Calu3 (cell line): ENCODE measurements around the gene CDH22. TPM values are rescaled to one million over a fixed set of nuclear protein-coding genes. Genes with fewer than 3 reads are reported as not detected.

ENCODE experiments used
- BruUV-seq: library from RNA; stranded (reverse); fragments of 400-500 nt; replicated peaks from 2 replicates; lab custom pipeline; 2021; lab: Mats Ljungman, UMichigan
- CTCF ChIA-PET: fragments of 300-600 bp; sonication (Branson Sonifier 250); formaldehyde crosslinking; loops from one replicate; lab custom pipeline; 2022; ENCODE audit warnings: antibody characterized with exemption; lab: Charles Lee
- DNase-seq: peaks from one replicate; pipeline ENCODE4 v3.0.0; 2022
- H3K27ac Mint-ChIP-seq: one replicate; pipeline ENCODE4 v1.8.0; 2022; ENCODE audit warnings: mixed read lengths; ENCODE audit not compliant: unreplicated experiment
- H3K27me3 Mint-ChIP-seq: one replicate; pipeline ENCODE4 v1.8.0; 2022; ENCODE audit warnings: mixed read lengths; ENCODE audit not compliant: unreplicated experiment
- H3K36me3 Mint-ChIP-seq: one replicate; pipeline ENCODE4 v1.8.0; 2022; ENCODE audit warnings: mild to moderate bottlenecking, moderate library complexity, mixed read lengths; ENCODE audit not compliant: insufficient read depth, unreplicated experiment
- H3K4me1 Mint-ChIP-seq: one replicate; pipeline ENCODE4 v1.8.0; 2022; ENCODE audit warnings: mild to moderate bottlenecking, low read depth, mixed read lengths; ENCODE audit not compliant: unreplicated experiment
- H3K4me3 Mint-ChIP-seq: one replicate; pipeline ENCODE4 v1.8.0; 2022; ENCODE audit warnings: mild to moderate bottlenecking, low read depth, moderate library complexity, mixed read lengths; ENCODE audit not compliant: unreplicated experiment
- H3K9me3 Mint-ChIP-seq: one replicate; pipeline ENCODE4 v1.8.0; 2022; ENCODE audit warnings: low read depth, mixed read lengths; ENCODE audit not compliant: unreplicated experiment
- CTCF ChIP-seq: fragments of 200-600 bp; IDR thresholded peaks from one replicate; pipeline ENCODE4 v1.8.0; 2022; ENCODE audit warnings: antibody characterized with exemption; ENCODE audit not compliant: unreplicated experiment
- intact Hi-C: fragments of 100-400 bp; cut with micrococcal nuclease; formaldehyde crosslinking; loops from one replicate; pipeline ENCODE4 v1.10.0; 2022; ENCODE audit not compliant: unreplicated experiment
- total RNA-seq: library from RNA; stranded (reverse); gene quantifications from 2 replicates; pipeline ENCODE4 v1.2.3, GENCODE V29; 2022

Gene CDH22
- total RNA-seq, 1 experiment from 2014 or later = not detected

DNA sequence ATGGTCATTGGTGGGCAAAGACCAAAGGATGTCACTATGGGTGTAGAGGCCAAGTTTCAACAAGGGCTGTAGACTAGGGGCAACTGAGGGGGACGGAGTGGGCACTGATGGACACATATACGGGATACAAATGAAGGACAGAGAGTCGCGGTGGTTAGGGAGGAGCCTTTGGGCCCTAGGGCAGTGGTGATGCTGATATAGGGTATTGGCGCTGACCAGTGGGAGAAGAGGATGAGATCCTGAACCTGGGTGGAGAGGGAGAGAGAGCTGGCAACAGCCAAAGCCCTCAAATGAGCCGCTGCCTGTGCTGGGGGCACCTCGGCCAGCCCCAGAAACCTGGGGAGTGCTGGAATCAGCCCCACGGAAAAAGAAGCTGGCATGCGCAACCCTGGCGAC is 1.6 kb downstream of the CDH22 start:
- intact Hi-C loops = no loop called here

DNA sequence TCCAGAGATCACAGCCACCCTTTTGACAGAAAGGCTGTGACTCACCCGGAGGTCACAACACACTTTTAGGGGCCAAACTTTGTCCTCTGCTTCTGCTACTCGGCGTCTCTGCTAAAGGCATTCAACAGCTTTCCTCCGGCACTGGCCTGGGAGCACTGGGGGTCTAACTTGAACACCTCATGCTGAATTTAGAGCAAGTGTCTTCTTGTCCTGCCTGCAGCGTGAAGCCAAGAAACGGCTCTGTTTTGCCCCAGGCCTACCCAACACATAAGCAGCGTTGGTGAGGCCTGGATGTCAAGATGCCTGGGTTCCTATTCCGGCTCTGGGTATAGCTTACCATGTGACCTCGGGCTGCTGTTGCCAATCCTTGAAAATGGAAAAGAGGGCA is 2.3 kb downstream of the CDH22 start:
- Mint-ChIP-seq H3K36me3 (peaks cover 5% of the 10 kb centered on the region), H3K9me3 (no peaks in the 10 kb centered on the region), H3K27ac (no peak overlapping the region), H3K4me1 (no peaks in the 10 kb centered on the region), H3K4me3 (no peak overlapping the region), H3K27me3 (peaks cover 78% of the 10 kb centered on the region)
- TF ChIP-seq CTCF = no peak
- CTCF ChIA-PET = interaction anchor here (0.6 to 1.4 kb wide), 8 partner anchors 9 to 283 kb away, joined by 3 to 5 read pairs (median 3); partner anchors contain the start of gene ELMO2
- intact Hi-C loops = no loop called here
- BruUV-seq = no TSS peak
- no peak for DNase-seq

More for the DNA sequence above, 1.6 kb downstream of the CDH22 start:
- BruUV-seq = no TSS peak
- H3K4me1 Mint-ChIP-seq = no peaks in the 10 kb centered on the region
- peaks cover 5% of the 10 kb centered on the region for H3K36me3 Mint-ChIP-seq
- no peak for DNase-seq
- CTCF ChIA-PET = interaction anchor here (0.6 to 1.3 kb wide), 21 partner anchors 8 to 293 kb away, joined by 3 to 10 read pairs (median 4); partner anchors contain the start of gene ELMO2
- H3K27me3 Mint-ChIP-seq = peaks cover 86% of the 10 kb centered on the region
- H3K27ac Mint-ChIP-seq = no peak overlapping the region
- H3K9me3 Mint-ChIP-seq = no peaks in the 10 kb centered on the region
- no peak overlapping the region for H3K4me3 Mint-ChIP-seq
- TF ChIP-seq CTCF = no peak

DNA sequence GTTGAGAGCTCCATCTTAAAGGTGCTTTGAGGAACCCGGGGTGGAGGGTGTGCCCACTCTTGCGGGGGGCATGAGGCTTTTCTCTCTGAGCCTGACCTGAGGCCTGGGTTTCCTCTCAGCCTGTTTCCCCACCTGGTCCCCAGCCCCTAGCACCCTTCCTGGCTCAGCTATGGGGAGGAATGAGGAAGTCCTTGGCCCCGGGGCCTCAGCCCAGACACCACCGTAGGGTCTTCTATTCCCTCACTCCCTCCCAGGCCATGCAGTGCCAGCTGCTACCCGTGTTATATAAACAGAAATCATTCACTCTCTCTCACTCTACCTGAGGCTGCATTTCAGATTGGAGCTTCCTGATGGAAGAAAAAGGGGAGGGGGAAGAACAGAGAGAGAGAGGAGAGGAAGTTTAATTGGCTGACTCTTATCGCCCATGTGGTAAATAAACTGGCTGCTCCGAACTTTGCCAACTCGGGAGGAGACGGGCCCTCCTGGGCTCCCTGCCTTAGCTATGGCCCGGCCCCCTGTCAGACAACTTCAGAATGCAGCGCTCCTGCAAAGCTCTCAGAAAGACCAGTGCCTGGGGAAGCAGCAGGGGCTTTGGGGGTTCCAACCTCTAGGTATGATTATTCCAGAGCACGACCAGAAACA is 2.8 kb downstream of the CDH22 start:
- Mint-ChIP-seq H3K27me3 (peaks cover 73% of the 10 kb centered on the region), H3K9me3 (no peaks in the 10 kb centered on the region), H3K36me3 (peaks cover 5% of the 10 kb centered on the region), H3K4me1 (no peaks in the 10 kb centered on the region), H3K27ac (no peak overlapping the region), H3K4me3 (no peak overlapping the region)
- TF ChIP-seq CTCF = no peak
- no TSS peak for BruUV-seq
- CTCF ChIA-PET = interaction anchor here (0.6 to 1.4 kb wide), 10 partner anchors 8 to 283 kb away, joined by 3 to 5 read pairs (median 3); partner anchors contain the start of gene ELMO2
- no peak for DNase-seq
- intact Hi-C loops = no loop called here

GRCh38 chr20:46304852-46305251 is 3.4 kb downstream of the CDH22 start:
- DNase-seq = no peak
- Mint-ChIP-seq H3K4me1 (no peaks in the 10 kb centered on the region), H3K4me3 (no peak overlapping the region), H3K27ac (no peak overlapping the region), H3K27me3 (peaks cover 67% of the 10 kb centered on the region), H3K9me3 (no peaks in the 10 kb centered on the region), H3K36me3 (peaks cover 5% of the 10 kb centered on the region)
- CTCF ChIA-PET = interaction anchor here (0.6 to 1.4 kb wide), 8 partner anchors 10 to 282 kb away, joined by 3 to 5 read pairs (median 3); no protein-coding TSS in a partner anchor
- intact Hi-C loops = no loop called here
- TF ChIP-seq CTCF = no peak
- no TSS peak for BruUV-seq
